IMR-90 (cell line): Measurements from ENCODE around the gene TBPL2. TPM values are rescaled to one million over a fixed set of nuclear protein-coding genes. Genes with fewer than 3 reads are reported as not detected.

ENCODE experiments used
- ATAC-seq: fragments of 200-7000 bp; cut with Tn5 transposase; 2 replicates; pipeline ENCODE4 v1.9.1; 2020; ENCODE audit warnings: low read depth, mild to moderate bottlenecking, moderate library complexity
- BruUV-seq: library from RNA; stranded (reverse); fragments of 400-500 nt; replicated peaks from 2 replicates; lab custom pipeline; 2021; lab: Mats Ljungman, UMichigan
- CTCF ChIA-PET: fragments of 300-600 bp; formaldehyde crosslinking; extraction: SDS; loops from one replicate; lab custom pipeline; 2021; ENCODE audit warnings: antibody characterized with exemption; lab: Yijun Ruan, JAX
- POLR2A ChIA-PET: fragments of 300-600 bp; sonication (Branson Sonifier 250); formaldehyde crosslinking; loops from one replicate; lab custom pipeline; 2022; ENCODE audit warnings: antibody characterized with exemption; ENCODE audit not compliant: unreplicated experiment; lab: Charles Lee
- DNase-seq: peaks from one replicate; pipeline ENCODE4 v3.0.0; 2013
- H2AFZ ChIP-seq: replicated peaks from 2 replicates; pipeline ENCODE3; 2013; ENCODE audit warnings: low read length, mild to moderate bottlenecking; ENCODE audit not compliant: poor library complexity
- H2AK5ac ChIP-seq: 2 replicates; pipeline ENCODE4 v1.6.1; 2013; ENCODE audit warnings: low read depth, low read length, inconsistent platforms
- H2AK9ac ChIP-seq: replicated peaks from 2 replicates; pipeline ENCODE3; 2013; ENCODE audit warnings: mild to moderate bottlenecking, low read depth, low read length, moderate library complexity; ENCODE audit not compliant: poor library complexity
- H2BK120ac ChIP-seq: 2 replicates; pipeline ENCODE4 v1.6.1; 2013; ENCODE audit warnings: low read depth, low read length, inconsistent platforms
- H2BK15ac ChIP-seq: 3 replicates; pipeline ENCODE4 v1.6.1; 2013; ENCODE audit warnings: low read depth, low read length, inconsistent platforms
- H2BK20ac ChIP-seq: 2 replicates; pipeline ENCODE4 v1.6.1; 2013; ENCODE audit warnings: low read depth, mild to moderate bottlenecking, inconsistent platforms, low read length, moderate library complexity
- H2BK5ac ChIP-seq: 2 replicates; pipeline ENCODE4 v1.6.1; 2013; ENCODE audit warnings: mild to moderate bottlenecking, low read depth, low read length, inconsistent platforms; ENCODE audit not compliant: poor library complexity, severe bottlenecking
- H3K14ac ChIP-seq: replicated peaks from 2 replicates; pipeline ENCODE4 v1.6.1; 2013; ENCODE audit warnings: low read depth, low read length, inconsistent platforms
- H3K18ac ChIP-seq: 2 replicates; pipeline ENCODE4 v1.6.1; 2013; ENCODE audit warnings: low read depth, low read length, control low read depth
- H3K23ac ChIP-seq: 2 replicates; pipeline ENCODE4 v1.6.1; 2013; ENCODE audit warnings: low read depth, low read length, inconsistent platforms
- H3K27ac ChIP-seq: 2 replicates; pipeline ENCODE4 v1.5.1; 2013; ENCODE audit warnings: mild to moderate bottlenecking, control low read depth, low read length; ENCODE audit not compliant: insufficient read depth
- H3K27me3 ChIP-seq: 2 replicates; pipeline ENCODE4 v1.6.1; 2013; ENCODE audit warnings: low read length; ENCODE audit not compliant: control insufficient read depth, insufficient read depth
- H3K36me3 ChIP-seq: 2 replicates; pipeline ENCODE4 v1.6.1; 2013; ENCODE audit warnings: low read length, mixed read lengths; ENCODE audit not compliant: control insufficient read depth, insufficient read depth
- H3K4ac ChIP-seq: 2 replicates; pipeline ENCODE4 v1.6.1; 2013; ENCODE audit warnings: low read depth, low read length, inconsistent platforms
- H3K4me1 ChIP-seq: 2 replicates; pipeline ENCODE4 v1.6.1; 2013; ENCODE audit warnings: low read length, mixed read lengths; ENCODE audit not compliant: control insufficient read depth, insufficient read depth
- H3K4me2 ChIP-seq: 2 replicates; pipeline ENCODE4 v1.6.1; 2013; ENCODE audit warnings: low read depth, mild to moderate bottlenecking, control low read depth, low read length, moderate library complexity
- H3K4me3 ChIP-seq: 2 replicates; pipeline ENCODE4 v1.5.1; 2013; ENCODE audit warnings: low read depth, mild to moderate bottlenecking, control low read depth, low read length, moderate library complexity; ENCODE audit not compliant: insufficient read depth
- H3K56ac ChIP-seq: 2 replicates; pipeline ENCODE4 v1.6.1; 2013; ENCODE audit warnings: low read length, inconsistent platforms; ENCODE audit not compliant: insufficient read depth; ENCODE audit errors: extremely low read depth
- H3K79me1 ChIP-seq, 2 experiments: 2 replicates each; pipeline ENCODE4 v1.6.1; 2013; ENCODE audit warnings: low read length in 2 of 2, inconsistent platforms in 1 of 2, low read depth in 1 of 2
- H3K9ac ChIP-seq: 2 replicates; pipeline ENCODE4 v1.6.1; 2013; ENCODE audit warnings: low read depth, low read length, control low read depth
- H3K9me1 ChIP-seq: 2 replicates; pipeline ENCODE4 v1.6.1; 2013; ENCODE audit warnings: low read length, inconsistent platforms; ENCODE audit not compliant: insufficient read depth
- H3K9me3 ChIP-seq: 2 replicates; pipeline ENCODE4 v1.6.1; 2013; ENCODE audit warnings: low read length; ENCODE audit not compliant: control insufficient read depth, insufficient read depth
- H4K20me1 ChIP-seq: 2 replicates; pipeline ENCODE4 v1.6.1; 2013; ENCODE audit warnings: low read length, inconsistent platforms; ENCODE audit not compliant: insufficient read depth
- H4K5ac ChIP-seq: 2 replicates; pipeline ENCODE4 v1.6.1; 2013; ENCODE audit warnings: mild to moderate bottlenecking, low read depth, low read length, control low read depth
- H4K8ac ChIP-seq, 2 experiments: 2 replicates each; pipeline ENCODE4 v1.6.1; 2013; ENCODE audit warnings: low read depth in 2 of 2, low read length in 2 of 2, control low read depth in 1 of 2, inconsistent platforms in 1 of 2
- H4K91ac ChIP-seq: 2 replicates; pipeline ENCODE4 v1.6.1; 2013; ENCODE audit warnings: low read depth, low read length, inconsistent platforms; ENCODE audit not compliant: insufficient read depth
- MXI1 ChIP-seq: IDR thresholded peaks from 2 replicates; pipeline ENCODE4 v1.6.1; 2012; ENCODE audit warnings: low read depth, mild to moderate bottlenecking, low read length, moderate library complexity, borderline replicate concordance
- WGBS, 2 experiments: methylation state at CpG; one replicate each; pipeline versions ENCODE4 v1.1.5 to v1.1.7; 2013; ENCODE audit warnings: missing lambda C conversion rate in 2 of 2; ENCODE audit not compliant: insufficient read length in 1 of 2; ENCODE audit errors: extremely low coverage in 2 of 2; 5-methylcytosine and 5-hydroxymethylcytosine counted together
- dilution Hi-C: fragments of 300-500 bp; cut with HindIII; formaldehyde crosslinking; loops from one replicate; pipeline ENCODE4 v1.14.3; 2018; ENCODE audit warnings: low sequenced_read_pairs; ENCODE audit not compliant: unreplicated experiment
- in situ Hi-C: fragments of 300-500 bp; cut with MboI; formaldehyde crosslinking; loops from 3 replicates; pipeline ENCODE4 v1.14.3; 2019; ENCODE audit warnings: low sequenced_read_pairs, inconsistent platforms, mixed read lengths
- intact Hi-C: fragments of 100-400 bp; cut with micrococcal nuclease; formaldehyde crosslinking; loops from 2 replicates; pipeline ENCODE4 v1.10.0; 2022
- polyA plus RNA-seq, 3 experiments: library from polyadenylated mRNA; depleted of rRNA; stranded (reverse); fragments of >200 nt; gene quantifications; 2 replicates each; pipeline ENCODE4 v1.2.3, GENCODE V29; 2012; ENCODE audit warnings: low replicate concordance in 1 of 3
- total RNA-seq: library from RNA; depleted of rRNA; stranded (reverse); fragments of >200 nt; gene quantifications from 2 replicates; pipeline ENCODE4 v1.2.3, GENCODE V29; 2012

The TBPL2 gene
- total and polyA plus RNA-seq, 2 of the 4 experiments (the other 2 are of a cell fraction) = not detected

DNA sequence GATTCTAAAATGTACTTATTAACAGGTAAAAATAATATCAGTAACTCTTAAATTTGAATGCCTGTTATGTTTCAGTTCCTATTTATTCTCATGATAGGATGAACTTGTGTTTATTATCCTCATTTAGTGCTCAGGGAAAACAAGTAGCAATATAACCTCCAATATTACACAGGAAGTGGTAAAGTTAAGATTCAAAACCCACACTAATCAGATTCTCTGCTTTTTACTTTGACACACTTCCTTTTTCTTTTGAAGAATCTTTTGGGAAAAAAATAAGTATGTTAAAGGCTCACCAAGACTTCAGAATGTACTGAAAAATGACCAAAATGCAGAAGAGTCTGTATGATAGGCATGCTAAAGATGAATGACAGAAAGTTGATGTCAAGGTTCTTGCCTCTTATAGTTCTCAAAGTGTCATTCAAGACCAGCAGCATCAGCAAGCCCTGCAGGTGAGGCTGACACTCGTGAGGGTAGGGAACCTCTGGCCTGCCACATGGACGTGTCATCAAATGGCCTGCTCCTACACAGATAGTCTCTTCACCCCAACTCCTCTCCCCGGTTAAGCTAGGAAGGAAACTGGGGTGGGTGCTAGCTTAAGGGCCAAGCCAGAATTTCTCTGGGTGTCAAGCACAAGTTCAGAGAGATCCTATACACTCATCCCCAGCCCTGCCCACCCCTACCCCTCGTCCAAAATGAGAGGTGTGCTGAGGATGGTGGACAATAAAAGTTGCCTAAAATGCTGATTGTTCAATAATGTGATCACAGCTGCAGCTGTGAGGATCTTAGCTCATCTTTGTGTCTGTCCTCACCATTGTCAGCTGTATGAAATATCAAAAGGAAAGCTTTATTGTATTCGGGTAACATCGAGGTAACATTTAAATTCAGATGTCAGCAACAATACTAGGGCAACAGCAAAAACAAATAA is 6.3 kb downstream of the TBPL2 start:
- no peak overlapping the region for H3K27ac ChIP-seq
- dilution Hi-C loops (no loop called here), in situ Hi-C loops (loop anchor here (5.0 to 25.0 kb wide), 2 partner anchors 222 to 903 kb away; no protein-coding TSS in a partner anchor), intact Hi-C loops (loop anchor here (5.0 to 10.0 kb wide), 2 partner anchors 342 to 681 kb away; partner anchors contain the start of gene PELI2)
- H3K79me1 ChIP-seq = no peaks in the 10 kb centered on the region
- no peaks in the 10 kb centered on the region for H3K9me1 ChIP-seq
- DNase-seq = no peak
- no peaks in the 10 kb centered on the region for H4K20me1 ChIP-seq
- WGBS, 2 experiments = 92% methylated on average over 2 of the region's 6 CpGs; no CpG with 5 or more reads in 1 of the 2 experiments
- BruUV-seq = no TSS peak
- H2AK5ac ChIP-seq = no peak overlapping the region
- H4K91ac ChIP-seq = no peak overlapping the region
- no peaks in the 10 kb centered on the region for H3K4me1 ChIP-seq
- H2BK15ac ChIP-seq = no peak overlapping the region
- H2AFZ ChIP-seq = no peak overlapping the region
- H2AK9ac ChIP-seq = no peak overlapping the region
- H3K9me3 ChIP-seq = no peaks in the 10 kb centered on the region
- no peak overlapping the region for H4K8ac ChIP-seq
- CTCF ChIA-PET = interaction anchor here (1.0 to 1.7 kb wide), 2 partner anchors 12 to 18 kb away, joined by 6 to 12 read pairs; no protein-coding TSS in a partner anchor
- no peak overlapping the region for H3K4me2 ChIP-seq
- no peak overlapping the region for H3K4me3 ChIP-seq
- POLR2A ChIA-PET = no interaction called here
- H3K56ac ChIP-seq = no peak overlapping the region
- no peak overlapping the region for H3K18ac ChIP-seq
- no peak overlapping the region for H3K4ac ChIP-seq
- H3K36me3 ChIP-seq = no peaks in the 10 kb centered on the region
- H3K27me3 ChIP-seq = peaks cover 12% of the 10 kb centered on the region
- H3K23ac ChIP-seq = no peak overlapping the region
- no peak for ATAC-seq
- no peak overlapping the region for H2BK5ac ChIP-seq
- no peak overlapping the region for H4K5ac ChIP-seq
- H2BK20ac ChIP-seq = no peak overlapping the region
- no peak overlapping the region for H3K14ac ChIP-seq
- no peak for TF ChIP-seq MXI1
- no peak overlapping the region for H2BK120ac ChIP-seq
- no peak overlapping the region for H3K9ac ChIP-seq
